Left forelimb (tissue), 1 donor: ENCODE results near the gene FHAD1.

ENCODE experiments used
- DNase-seq: peaks from one replicate; pipeline ENCODE4 v3.0.0-alpha.2; 2018; ENCODE audit warnings: low spot score

The FHAD1 gene

DNA sequence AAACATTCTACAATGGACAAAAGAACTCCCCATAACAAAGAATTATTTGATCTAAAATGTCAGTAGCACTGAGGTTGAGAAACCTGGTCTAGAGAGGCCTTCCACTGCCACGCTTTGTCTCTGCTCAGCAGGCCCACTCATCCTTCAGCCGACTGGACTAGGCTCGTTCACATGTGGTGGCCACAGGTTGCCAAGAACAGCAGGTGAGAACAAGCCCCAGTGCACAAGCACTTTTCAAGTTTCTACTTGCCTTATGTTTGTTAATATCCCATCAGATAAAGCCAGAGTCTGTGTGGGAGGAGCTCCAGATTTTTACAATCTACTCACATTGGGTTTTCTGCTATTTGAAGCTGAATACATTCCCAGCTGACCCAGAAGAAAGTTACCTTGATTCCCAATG lies 153.6 kb downstream of the FHAD1 start:
- DNase-seq = no peak

DNA sequence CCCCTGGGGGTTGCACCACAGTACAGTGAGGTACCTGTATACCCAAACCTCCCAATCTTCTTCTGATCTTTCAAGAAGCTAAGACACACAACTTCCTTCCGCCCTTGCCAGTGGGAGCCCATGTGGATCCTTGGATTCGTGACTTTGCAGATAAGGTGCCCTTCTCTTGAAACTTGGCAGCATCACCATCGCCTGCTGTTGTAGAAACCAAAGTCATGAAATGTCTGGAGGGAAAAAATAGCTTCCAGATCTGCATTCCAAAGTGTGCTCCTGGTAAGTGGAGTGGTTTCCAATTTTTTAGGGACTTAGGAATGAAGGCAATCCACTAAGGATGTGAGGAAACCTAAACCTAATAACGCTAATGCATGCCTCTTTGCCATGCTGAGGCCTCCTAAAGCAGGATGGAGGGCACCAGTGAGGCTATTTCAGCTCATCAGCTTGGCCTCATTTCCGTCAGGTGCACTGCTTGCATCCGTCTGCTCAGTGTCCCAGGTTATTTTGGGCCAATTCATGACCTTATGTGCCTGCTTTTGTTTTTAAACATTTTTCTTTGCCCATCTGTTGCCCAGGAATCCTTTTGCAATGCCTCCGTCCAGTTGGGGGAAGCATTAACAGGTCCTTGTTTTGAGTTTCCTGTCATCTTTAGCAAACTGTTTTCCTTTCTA lies 154.5 kb downstream of the FHAD1 start:
- no peak for DNase-seq

DNA sequence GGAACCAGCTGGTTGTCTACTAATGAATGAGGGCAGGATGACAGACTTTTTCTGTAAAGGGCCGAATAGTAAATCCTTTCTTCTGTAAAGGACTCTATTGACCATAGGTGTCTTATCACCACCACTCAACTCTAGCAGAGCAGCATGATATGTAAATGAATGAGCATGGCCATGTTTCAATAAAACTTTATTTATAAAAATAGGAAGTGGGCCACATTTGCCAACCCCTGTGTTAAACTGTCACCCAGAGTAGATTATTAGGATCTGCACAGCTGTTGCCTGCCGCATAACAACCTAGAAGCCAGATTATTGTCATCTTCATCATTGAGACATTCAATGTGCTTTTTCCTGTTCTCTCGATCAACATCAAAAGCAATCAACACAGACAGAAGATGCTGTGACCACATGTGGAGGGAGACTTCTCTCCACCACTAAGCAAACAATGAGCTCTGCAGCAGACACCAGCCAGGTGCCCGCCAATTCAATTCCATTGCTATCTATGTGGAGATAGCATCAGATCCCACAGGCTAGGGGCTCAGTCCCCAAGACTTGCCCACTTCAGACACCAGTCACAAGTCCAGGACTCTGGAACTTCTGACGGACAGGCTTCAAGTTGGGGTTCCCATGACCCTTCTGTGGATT lies 155.9 kb downstream of the FHAD1 start:
- no peak for DNase-seq

DNA sequence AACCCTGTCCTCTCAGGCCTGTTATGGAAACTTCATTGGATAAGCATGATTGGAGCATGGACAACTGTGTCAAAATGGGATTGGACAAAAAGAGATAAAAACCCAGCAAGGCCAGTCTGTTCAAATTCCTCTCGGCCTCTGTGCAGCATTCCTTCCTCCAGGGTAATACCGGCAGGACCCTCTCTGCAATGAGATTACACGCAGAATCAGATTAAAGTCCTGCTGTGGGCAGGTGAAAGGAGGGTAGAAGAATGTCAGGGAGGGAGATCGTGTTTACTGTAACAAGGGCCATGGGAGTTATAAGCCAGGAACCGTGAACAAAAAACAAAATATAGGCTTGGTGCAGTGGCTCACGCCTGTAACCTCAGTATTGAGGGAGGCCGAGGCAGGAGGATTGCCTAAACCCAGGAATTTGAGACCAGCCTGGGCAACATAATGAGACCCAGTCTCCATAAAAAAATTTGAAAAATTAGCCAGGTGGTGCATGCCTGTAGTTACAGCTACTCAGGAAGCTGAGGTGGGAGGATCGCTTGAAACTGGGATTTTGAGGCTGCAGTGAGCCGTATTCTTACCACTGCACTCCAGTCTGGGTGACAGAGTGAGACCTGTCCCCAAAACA lies 157.0 kb downstream of the FHAD1 start:
- DNase-seq = no peak

DNA sequence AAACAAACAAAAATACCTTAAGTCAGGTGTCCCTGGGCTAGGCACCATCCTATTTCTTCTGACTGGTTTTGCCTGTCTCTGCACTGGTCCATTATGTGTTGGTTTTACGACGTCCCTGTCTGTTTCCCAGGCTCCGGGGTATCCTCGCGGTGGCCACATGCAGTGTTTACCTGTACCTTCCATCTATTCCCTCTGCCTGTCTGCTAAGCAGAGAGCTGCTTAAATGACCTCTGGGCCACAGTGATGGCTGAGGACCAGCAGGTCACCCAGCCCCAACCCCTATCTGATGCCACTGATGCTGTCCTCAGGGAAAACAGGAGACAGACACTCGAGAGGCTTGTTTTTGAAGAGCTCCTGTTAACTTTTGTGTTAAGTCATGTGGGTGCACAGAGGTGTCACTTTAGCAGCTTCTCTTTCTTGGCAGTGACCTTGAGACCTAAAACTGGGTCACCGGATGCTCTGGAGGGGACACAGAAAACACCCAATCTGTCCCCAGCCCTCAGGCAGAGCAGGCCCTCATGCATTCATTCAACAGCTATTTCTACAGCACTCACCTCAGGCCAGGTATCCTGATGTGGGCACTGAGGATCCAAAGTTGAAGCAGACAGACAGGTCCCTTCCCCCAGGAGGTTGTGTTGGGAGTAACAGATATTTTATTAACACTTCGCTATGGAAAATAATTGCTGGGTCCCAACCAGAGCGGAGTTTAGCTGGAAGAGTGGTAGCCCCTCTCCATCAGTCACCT lies 158.3 kb downstream of the FHAD1 start:
- DNase-seq = no peak

DNA sequence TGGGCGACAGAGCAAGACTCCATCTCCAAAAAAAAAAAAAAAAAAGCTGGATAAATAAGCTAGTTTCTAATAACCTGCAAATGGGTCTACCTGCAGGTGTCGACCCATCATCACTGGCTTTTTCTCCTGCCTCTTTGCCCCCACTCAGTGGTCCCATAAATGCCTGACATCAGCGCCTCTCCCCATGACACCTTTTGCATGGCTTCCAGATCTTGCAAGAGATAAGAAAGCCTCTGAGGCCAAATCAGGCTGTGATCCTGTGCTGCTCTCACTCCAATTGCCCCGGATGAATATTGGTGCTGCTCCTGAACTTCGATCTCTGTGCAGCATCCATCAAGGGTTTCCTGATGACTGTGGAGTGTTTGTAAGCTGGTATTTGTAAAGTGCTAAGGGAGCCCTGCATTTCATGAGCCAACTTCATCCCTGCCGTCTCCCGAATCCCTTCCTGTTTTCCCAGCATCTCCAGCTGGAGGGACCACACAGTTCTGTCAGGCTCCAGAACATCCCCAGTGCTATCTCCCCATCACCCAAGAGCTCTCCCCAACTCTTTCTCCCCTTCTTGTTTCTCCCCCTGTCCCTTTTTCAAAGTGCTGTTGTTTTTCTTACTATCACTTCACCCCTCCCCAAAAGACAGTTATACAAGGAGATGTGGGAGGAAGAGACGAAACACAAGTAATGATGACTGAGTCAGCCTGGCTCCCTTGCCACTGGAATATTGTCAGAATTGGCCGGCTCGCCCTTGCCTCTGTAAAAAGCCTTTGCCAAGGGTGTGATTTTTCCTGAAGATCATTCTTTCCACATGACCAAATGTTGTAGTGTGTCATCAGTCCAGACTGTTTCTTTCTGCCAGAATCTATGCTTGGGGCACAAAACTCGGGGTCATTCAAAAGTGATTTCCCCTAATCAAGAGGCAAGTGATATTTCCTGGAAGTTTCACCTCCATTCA lies 159.9 kb downstream of the FHAD1 start:
- no peak for DNase-seq

DNA sequence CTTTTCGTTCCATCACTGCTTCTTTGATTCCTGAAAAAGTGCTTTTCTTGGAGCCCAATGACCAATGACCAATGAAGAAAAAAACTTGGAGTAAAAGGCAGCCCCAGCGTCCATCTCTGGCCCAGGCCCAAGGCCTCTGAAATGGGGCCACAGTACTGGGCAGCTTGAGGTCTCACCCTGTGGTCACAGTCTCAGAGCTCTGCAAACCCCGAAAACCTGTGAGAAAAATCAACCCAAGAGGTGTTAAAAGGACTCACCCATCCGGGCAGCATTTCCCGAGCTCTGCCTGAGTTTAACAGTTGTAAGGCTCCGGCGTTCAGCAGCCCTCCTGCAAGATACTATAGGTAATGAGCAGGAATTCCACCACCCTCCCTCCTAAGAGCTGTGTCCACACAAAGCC lies 160.6 kb downstream of the FHAD1 start:
- no peak for DNase-seq

DNA sequence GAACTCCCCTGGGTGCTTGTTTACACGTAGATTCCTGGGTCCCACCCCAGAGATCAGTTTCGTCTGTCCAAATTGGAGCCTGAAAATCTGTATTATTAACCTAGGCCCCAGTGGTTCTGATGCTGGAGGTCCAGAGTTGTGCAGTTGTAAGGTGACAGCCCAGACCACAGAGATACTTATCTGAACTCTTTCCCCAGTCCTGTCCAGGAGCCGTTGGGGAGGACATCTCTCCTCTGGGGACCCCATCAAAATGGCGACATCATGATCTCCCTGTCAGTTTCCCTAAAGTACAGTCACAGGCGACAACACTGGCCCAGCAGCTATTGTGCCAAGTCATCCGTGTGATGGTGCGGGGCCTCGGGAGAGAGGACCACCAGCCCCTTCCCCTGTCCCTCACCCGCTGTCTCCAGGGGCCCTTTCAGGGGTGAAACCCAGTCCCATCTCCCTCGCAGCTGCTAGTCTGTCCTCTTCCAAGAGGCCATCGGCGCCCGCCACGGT lies 161.9 kb downstream of the FHAD1 start:
- no peak for DNase-seq

DNA sequence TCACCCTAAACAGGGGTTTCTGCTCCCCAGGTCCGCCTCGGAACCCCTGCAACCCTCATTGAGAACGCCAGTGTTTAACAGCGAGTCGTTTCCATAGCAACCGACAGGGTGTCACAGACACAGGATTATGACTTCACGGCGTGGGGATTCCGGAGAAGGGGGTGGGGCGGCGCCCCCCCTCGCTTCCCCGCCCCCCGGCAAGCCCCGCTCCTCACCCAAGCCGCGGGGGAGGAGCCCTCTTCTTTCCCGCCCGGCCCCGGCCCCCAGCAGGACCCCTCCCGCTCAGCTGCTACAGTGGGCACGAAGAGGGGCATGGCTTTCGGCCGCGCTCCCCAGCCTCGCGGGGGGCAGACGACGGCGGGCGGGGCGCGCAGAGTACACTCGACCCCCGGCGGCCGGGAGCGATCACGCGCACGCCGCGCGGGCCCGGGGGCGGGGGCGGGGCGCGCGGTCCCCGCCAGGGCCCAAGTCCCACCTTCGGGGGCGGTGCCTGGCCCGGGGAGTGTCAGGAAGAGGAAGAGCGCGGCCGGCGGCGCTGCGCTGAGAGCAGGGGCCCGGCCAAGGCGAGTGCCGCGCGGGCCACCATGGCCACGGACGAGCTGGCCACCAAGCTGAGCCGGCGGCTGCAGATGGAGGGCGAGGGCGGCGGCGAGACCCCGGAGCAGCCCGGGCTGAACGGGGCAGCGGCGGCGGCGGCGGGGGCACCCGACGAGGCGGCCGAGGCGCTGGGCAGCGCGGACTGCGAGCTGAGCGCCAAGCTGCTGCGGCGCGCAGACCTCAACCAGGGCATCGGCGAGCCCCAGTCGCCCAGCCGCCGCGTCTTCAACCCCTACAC lies 162.6 kb downstream of the FHAD1 start, which contains the start of gene EFHD2:
EFHD2 (plus strand) TSS at position 501 of the 835 bp plus-strand sequence; CDS start at position 585, 84 bp downstream.
- DNase-seq = peak; percentile 90

DNA sequence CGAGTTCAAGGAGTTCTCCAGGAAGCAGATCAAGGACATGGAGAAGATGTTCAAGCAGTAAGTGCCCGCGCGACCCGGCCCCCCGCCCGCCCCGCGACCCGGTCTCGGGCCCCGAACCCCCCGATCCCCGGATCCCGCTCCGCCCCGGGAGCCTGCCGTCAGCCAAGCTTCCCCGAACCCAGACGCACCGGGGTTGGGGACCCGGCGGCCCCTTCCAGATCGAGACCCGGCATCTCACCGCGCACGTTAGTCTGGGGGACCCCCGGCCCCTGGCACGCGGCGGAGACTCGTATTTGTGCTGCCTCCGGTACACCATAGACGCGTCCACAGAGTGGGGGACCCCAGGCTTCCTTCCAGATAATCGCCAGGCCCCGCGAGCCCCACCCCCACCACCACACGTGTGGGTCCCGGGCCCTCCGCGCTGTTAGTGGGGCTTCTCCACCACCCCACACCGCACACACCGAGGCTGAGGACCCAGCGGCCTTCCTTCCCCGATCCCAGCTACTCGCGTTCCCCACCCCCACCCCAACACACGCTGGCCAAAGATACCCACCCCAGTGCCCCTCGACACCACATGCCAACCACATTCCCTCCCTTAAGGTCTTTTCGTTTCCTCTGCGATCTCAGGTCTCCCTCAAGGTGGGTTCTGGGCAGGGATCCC lies 163.3 kb downstream of the FHAD1 start:
- DNase-seq = no peak

DNA sequence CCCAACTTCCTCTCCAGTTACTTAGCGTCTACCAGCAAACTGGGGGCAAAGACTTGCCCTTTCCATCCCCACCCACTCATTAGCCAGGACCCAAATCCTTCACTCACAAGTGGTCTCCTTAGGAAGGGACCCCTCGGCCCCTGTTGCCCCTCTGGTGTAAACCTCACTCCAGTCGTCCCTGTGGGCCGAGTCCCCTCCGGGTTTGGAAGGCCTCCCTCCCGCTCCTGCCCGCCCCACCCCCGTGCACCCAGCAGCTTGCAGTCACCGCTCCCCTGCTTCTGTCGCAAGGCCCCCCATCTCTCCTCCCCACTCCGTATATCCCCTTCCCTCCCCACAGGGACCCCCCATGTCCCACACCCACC lies 163.8 kb downstream of the FHAD1 start:
- DNase-seq = no peak

DNA sequence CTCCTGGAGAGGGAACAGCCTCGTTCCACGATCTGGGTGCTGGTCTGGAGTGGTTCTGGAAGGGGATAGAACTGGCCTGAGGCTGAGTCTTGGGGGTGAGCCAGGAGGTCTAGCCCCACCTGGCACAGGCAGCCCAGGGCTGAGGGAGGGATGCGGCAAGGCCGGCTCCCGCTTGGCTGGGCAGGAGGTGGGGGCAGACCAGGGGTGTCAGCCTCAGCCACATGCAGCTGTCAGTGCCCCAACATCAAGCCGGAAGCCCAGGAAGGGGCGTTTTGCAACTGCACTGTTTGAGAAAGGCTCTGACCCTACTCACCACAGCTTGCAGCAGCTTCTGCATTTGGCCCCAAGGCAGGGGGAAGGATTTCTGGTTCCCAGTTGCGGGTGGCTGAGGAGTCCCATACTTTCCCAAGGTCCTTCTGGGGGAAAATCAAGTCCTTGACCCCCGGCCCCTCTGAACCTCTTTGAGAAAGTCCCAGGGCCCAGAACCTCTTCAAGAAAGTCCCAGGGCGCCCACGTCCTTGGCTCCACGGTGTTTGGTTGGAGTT lies 164.6 kb downstream of the FHAD1 start:
- no peak for DNase-seq

DNA sequence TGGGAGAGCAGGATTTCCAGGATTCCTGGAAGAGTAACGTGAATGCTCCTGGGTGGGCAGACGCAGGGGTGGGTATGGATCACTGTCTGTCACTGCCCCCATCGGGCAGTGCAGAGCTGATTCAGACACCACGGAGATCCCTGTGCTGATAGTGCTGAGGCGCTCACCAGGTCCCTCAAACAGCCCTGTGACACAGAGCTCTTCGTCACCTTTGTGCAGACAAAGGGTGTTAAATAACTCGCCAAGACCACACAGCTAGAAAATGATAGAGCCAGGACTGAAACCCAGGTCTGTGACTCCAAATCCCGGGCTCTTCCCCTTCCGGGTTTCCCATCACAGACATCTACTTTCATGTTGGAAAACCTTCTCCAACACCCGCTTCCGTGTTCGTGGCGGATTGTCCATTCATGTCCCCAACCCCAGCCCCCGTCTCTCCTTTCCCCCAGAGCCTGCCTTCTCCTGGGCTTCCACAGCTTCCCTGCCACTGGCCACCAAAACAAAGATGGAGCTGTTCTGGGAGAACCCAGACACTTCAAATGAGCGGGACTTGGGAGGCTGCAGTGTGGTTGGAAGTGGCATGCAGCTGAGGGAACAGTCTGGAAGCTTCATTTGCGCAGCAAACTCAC lies 165.3 kb downstream of the FHAD1 start:
- DNase-seq = no peak

DNA sequence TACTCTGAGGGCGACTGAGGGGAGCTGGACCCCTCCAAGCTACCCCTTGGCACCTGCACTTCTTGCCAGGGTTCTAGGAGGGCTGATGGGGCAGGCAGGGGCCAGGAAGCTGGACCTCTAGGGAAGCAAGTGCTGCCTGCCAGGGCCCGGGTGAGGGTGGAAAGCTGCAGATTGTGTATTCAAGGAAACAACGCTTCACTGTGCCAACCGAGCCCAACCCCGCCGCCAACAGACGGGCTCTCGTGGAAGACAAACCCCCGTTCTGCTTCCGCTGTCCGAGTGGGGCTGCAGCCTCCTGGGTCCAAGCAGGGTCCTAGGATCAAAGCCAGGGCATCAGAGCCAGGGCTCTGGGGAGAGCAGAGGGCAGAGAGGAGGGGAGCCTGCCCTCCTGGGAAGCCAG lies 165.8 kb downstream of the FHAD1 start:
- DNase-seq = no peak

DNA sequence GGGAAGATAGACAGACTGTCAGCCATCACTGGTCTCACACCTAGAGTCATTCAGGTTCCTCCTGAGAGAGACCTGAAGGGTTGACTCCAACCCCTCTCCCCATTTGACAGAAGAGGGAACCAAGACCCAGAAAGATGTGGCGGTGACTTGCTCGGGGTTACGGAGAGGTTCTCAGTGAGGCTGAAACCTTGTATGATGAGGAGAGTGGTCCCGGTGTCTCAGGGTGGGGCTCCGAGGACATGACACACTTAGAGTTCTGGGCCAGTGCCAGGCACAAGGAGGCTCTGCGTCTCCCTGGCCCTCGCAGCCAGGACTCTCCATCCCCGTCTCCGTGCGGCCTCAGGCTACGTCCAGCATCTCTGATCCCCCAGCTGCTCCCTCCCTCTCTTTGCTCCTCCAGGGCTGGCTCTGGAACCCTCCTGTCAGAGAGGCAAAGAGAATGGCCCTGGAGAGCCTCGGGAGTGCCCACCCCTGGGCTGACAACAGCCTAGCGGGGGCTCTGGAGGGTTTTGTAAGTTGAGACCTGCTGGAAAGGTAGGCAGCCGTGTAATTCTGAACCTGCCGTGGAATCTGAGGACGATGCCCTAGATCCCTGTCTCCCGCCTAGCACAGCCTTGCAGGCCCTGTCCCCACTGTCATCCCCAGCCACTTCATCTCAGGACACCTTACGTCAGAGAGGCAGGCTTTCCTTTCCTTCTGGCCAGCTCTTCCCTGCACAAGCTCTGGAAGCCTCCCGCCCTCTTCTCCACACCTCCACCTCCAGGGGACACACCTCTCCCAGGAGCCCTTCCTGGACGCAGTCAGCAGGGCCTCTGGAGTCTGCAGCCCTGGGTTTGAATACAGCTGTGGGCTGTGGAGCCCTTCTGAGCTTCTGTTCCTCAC lies 166.8 kb downstream of the FHAD1 start:
- DNase-seq = no peak

DNA sequence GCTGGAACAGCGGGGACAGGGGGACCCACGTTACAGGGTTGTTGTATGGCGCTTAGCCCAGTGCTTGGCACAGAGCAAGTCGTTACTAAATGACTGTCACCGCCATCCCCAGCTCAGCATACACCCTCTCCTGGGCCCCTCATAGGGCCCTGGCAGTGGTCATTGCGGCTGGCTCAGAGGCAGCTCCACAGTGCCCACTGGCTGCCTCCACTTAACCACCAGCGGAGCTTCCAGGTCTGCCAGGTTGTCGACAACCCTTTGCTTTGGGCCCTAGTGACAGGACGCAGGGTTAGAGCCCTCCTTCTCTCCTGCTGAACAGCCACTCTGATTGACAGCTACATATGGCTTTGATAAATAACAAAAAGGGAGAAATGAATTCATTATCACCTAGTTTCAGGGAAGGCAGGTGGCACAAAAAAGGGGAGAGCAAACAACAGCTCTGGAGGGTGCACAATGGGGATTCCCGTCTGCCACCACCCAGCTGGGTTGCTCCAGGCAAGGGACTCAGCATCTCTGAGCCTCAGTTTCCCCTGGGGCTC lies 167.5 kb downstream of the FHAD1 start:
- DNase-seq = no peak

DNA sequence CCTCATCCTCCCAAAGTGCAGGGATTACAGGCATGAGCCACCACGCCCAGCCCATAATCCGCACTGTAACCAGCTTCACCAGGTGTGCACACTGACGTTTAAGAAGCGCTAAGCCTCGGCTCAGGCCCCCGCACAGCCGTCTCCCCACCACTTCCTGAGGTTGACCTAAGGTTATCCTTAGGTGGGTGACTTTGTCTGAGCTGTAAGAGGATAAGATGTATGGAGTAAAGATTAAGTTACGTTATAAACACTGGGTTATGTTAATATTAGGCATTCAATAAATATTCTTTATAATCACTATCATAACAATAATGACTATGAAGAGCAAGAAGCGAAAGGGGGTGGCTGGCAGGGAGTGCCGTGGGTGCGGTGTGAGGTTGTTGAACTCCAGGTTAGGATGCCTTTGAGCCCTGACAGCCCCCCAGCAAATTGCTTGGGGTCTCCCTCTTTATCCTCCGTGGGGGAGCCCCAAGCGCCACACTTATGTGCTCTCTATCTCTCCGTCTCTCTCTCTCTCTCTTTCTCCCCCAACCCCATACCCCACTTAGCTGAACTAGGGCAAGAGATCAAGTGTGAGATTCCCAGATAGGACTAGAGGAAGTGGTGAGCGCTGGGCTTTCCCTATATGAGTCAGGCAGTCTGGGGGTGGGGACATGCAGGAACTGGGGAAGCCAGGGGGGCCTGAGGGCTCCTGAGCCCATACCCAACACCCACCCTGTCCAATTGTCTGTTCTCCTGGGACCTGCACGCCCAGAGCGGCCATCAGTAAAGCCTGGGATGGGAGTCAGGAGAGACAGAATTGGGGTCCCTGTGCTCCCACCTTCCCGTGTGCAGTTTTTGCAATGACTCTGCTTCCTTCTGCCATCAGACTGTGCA lies 170.3 kb downstream of the FHAD1 start:
- no peak for DNase-seq
